ENCODE measurements around the gene SYPL1.

- TF ChIP-seq, protein P1, sequence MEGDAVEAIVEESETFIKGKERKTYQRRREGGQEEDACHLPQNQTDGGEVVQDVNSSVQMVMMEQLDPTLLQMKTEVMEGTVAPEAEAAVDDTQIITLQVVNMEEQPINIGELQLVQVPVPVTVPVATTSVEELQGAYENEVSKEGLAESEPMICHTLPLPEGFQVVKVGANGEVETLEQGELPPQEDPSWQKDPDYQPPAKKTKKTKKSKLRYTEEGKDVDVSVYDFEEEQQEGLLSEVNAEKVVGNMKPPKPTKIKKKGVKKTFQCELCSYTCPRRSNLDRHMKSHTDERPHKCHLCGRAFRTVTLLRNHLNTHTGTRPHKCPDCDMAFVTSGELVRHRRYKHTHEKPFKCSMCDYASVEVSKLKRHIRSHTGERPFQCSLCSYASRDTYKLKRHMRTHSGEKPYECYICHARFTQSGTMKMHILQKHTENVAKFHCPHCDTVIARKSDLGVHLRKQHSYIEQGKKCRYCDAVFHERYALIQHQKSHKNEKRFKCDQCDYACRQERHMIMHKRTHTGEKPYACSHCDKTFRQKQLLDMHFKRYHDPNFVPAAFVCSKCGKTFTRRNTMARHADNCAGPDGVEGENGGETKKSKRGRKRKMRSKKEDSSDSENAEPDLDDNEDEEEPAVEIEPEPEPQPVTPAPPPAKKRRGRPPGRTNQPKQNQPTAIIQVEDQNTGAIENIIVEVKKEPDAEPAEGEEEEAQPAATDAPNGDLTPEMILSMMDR (IDR thresholded peaks at IDR 0.05): no peak
- no peak for TF ChIP-seq EZH2 (IDR thresholded peaks at IDR 0.05; ENCODE audit: borderline replicate concordance, insufficient read depth, low read depth, low read length, poor library complexity, severe bottlenecking)
Measured at GRCh38 chr7:106082087-106082854, 29.8 kb downstream of the SYPL1 start.

Measured in B cell (primary cell).